Measurements from ENCODE around the gene MFAP4. TPM values are rescaled to one million over a fixed set of nuclear protein-coding genes. Genes with fewer than 3 reads are reported as not detected.

MFAP4 gene
- total RNA-seq, 1 experiment from 2014 or later = 0.52 TPM

DNA sequence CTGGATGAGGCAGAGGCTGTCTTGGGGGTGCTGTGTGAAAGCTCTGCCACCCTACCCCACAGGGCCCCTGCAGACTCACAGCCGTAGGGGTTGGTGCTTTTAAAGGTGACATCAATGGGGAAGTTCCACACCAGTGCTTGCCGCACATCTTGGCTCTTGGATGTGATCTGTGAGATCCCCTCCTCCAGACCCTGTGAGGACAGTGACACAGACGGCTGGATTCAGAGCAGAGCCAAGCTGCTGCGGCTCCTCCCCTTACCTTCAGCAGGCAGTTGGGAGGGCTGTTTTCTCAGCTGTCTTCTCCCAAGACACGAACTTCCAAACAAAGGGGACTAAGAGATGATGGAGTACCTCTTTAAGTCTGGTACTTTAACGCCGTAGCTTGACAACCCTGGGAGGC, 29.2 kb downstream of the MFAP4 start:
- Histone ChIP-seq H3K4me3 (replicated peaks in 1 of 2; ENCODE audit: low read depth in 1 of 2, low read length in 2 of 2) (no peak overlapping the region), H3K9me2 (ENCODE audit: insufficient read depth) (no peaks in the 10 kb centered on the region), H4K20me1 (ENCODE audit: insufficient read depth) (no peaks in the 10 kb centered on the region), H3K4me1 (ENCODE audit: control insufficient read depth in 1 of 2, insufficient read depth in 2 of 2, low read length in 2 of 2) (peaks cover 9 to 26% of the 10 kb centered on the region in 2 experiments; a peak in 3 of 4 replicates), H3K36me3 (ENCODE audit: control insufficient read depth in 1 of 2, insufficient read depth in 2 of 2, low read length in 2 of 2) (peaks cover 7 to 10% of the 10 kb centered on the region in 2 experiments; a peak in 2 of 4 replicates), H3K9me3 (ENCODE audit: control insufficient read depth in 1 of 2, insufficient read depth in 1 of 2, low read depth in 1 of 2, low read length in 2 of 2) (no peaks in the 10 kb centered on the region), H3K79me2 (ENCODE audit: insufficient read depth, low read length) (0 out of 2 replicates have a peak, but pooled peaks cover 12% of the 10 kb centered on the region), H3K27me3 (ENCODE audit: insufficient read depth, low read length) (no peaks in the 10 kb centered on the region), H3K9ac (ENCODE audit: low read length) (no peak overlapping the region), H3K27ac (ENCODE audit: low read depth, low read length) (no peak overlapping the region), H2AFZ (ENCODE audit: low read depth, low read length, poor library complexity, severe bottlenecking) (no peak overlapping the region), H3K4me2 (ENCODE audit: low read length) (no peak overlapping the region)
- intact Hi-C loops (cut with micrococcal nuclease) = no loop called here
- POLR2A ChIA-PET = no interaction called here
- no peak for ATAC-seq
- RAD21 ChIA-PET (ENCODE audit: low non-redundant PET in 1 of 2, low total read pairs in 2 of 2, uncharacterized antibody in 2 of 2, unreplicated experiment in 2 of 2) = no interaction called here
- BruUV-seq (replicated peaks) = no TSS peak
- CTCF ChIA-PET = no interaction called here
- TF ChIP-seq ZNF274 (IDR thresholded peaks at IDR 0.05; ENCODE audit: low read depth, low read length) (no peak), EZH2 (IDR thresholded peaks at IDR 0.05) (no peak), SIN3A (IDR thresholded peaks at IDR 0.05; ENCODE audit: low read depth) (no peak), POLR2A (IDR thresholded peaks at IDR 0.05; ENCODE audit: borderline replicate concordance, extremely low read depth, insufficient read depth, insufficient read length) (no peak), POLR2AphosphoS5 (IDR thresholded peaks at IDR 0.05; ENCODE audit: low read depth, low read length) (no peak), FOSL1 (IDR thresholded peaks at IDR 0.05; ENCODE audit: low read depth) (no peak), ATF3 (IDR thresholded peaks at IDR 0.05) (no peak), JUND (IDR thresholded peaks at IDR 0.05) (no peak), EZH2phosphoT487 (IDR thresholded peaks at IDR 0.05; ENCODE audit: borderline replicate concordance) (no peak), ELF1 (IDR thresholded peaks at IDR 0.05; ENCODE audit: borderline replicate concordance, low read depth) (no peak), ZBTB33 (IDR thresholded peaks at IDR 0.05; ENCODE audit: extremely low read depth, insufficient replicate concordance, low read length) (no peak), ZFX (IDR thresholded peaks at IDR 0.05) (no peak), TCF7L2 (IDR thresholded peaks at IDR 0.05; ENCODE audit: borderline replicate concordance, extremely low read depth, insufficient read depth, insufficient read length) (no peak)
- TF ChIP-seq, protein P1, sequence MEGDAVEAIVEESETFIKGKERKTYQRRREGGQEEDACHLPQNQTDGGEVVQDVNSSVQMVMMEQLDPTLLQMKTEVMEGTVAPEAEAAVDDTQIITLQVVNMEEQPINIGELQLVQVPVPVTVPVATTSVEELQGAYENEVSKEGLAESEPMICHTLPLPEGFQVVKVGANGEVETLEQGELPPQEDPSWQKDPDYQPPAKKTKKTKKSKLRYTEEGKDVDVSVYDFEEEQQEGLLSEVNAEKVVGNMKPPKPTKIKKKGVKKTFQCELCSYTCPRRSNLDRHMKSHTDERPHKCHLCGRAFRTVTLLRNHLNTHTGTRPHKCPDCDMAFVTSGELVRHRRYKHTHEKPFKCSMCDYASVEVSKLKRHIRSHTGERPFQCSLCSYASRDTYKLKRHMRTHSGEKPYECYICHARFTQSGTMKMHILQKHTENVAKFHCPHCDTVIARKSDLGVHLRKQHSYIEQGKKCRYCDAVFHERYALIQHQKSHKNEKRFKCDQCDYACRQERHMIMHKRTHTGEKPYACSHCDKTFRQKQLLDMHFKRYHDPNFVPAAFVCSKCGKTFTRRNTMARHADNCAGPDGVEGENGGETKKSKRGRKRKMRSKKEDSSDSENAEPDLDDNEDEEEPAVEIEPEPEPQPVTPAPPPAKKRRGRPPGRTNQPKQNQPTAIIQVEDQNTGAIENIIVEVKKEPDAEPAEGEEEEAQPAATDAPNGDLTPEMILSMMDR (IDR thresholded peaks at IDR 0.05 in 2 of 3, conservative IDR thresholded peaks at IDR 0.05 in 1 of 3; ENCODE audit: borderline replicate concordance in 1 of 3, insufficient read depth in 1 of 3, low read depth in 2 of 3, low read length in 2 of 3) = no peak
- TF ChIP-seq, protein P2, sequence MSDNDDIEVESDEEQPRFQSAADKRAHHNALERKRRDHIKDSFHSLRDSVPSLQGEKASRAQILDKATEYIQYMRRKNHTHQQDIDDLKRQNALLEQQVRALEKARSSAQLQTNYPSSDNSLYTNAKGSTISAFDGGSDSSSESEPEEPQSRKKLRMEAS (IDR thresholded peaks at IDR 0.05) = no peak
- TF ChIP-seq, protein P3, sequence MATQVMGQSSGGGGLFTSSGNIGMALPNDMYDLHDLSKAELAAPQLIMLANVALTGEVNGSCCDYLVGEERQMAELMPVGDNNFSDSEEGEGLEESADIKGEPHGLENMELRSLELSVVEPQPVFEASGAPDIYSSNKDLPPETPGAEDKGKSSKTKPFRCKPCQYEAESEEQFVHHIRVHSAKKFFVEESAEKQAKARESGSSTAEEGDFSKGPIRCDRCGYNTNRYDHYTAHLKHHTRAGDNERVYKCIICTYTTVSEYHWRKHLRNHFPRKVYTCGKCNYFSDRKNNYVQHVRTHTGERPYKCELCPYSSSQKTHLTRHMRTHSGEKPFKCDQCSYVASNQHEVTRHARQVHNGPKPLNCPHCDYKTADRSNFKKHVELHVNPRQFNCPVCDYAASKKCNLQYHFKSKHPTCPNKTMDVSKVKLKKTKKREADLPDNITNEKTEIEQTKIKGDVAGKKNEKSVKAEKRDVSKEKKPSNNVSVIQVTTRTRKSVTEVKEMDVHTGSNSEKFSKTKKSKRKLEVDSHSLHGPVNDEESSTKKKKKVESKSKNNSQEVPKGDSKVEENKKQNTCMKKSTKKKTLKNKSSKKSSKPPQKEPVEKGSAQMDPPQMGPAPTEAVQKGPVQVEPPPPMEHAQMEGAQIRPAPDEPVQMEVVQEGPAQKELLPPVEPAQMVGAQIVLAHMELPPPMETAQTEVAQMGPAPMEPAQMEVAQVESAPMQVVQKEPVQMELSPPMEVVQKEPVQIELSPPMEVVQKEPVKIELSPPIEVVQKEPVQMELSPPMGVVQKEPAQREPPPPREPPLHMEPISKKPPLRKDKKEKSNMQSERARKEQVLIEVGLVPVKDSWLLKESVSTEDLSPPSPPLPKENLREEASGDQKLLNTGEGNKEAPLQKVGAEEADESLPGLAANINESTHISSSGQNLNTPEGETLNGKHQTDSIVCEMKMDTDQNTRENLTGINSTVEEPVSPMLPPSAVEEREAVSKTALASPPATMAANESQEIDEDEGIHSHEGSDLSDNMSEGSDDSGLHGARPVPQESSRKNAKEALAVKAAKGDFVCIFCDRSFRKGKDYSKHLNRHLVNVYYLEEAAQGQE (IDR thresholded peaks at IDR 0.05; ENCODE audit: low read depth) = no peak
- no peak for DNase-seq (ENCODE audit: low read depth, low spot score)
